GM21423 (cell line): Measurements from ENCODE around the gene ATOSA.

Source experiments
- ATAC-seq: cut with Tn5 transposase; IDR thresholded peaks from one replicate; pipeline ENCODE4 v1.9.1; 2021; ENCODE audit warnings: mild to moderate bottlenecking, moderate library complexity; ENCODE audit not compliant: unreplicated experiment

The ATOSA gene

DNA sequence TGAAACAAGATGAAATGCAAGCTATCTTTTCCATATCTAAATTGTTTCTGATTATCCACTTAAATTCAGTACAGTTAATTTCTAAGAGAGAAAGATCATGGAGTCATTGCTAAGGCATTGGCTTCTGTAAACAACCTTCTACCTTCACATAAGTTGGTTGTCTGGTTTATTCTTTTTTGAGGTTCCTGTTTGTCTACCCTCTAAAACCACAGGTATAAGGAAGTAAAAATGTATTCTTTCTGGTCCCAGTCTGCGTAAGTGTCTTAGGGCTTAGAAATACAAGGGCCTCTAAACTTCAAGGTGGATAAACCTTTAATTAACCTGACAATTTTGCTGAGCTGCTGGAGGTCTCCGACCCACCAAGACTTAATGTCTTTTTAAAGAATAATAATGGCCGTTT lies 3.6 kb upstream of the ATOSA start:
- ATAC-seq, result no peak

DNA sequence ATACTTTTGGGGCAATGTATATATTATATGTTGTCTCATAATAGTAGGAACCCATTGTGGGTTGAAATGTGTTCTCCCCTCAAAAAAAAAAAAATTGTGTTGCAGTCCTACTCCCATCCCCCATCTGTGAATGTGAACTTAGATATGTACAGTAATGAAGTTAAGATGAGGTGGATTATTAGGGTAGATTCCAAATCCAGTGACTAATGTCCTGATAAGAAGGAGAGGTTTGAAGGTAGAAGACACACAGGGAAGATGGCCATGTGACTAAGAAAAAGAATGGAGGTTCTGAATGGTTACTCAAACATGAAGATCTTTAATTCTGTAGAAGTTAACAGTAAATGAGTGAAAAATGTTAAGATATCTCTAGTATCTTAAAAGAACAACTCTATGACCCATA lies 3.0 kb upstream of the ATOSA start:
- no peak for ATAC-seq

DNA sequence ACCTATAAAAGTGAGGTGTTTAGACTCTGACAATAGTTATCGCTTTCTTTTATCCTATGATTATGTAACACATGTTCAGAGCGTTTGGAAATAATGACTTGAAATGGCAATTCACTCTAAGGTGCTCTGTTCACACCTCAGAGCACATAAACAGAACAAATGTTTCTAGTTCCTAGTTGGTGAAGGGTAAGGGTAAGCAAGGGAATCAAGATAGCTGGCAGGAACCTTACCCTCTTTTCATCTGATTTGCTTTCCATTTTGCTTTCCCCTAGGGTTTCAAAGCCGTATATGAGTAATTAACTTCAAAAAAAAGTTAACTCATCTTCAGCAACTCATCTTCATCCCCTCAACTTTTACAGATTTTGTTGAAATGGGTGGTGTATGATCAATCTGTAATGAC lies 2.3 kb upstream of the ATOSA start:
- no peak for ATAC-seq

DNA sequence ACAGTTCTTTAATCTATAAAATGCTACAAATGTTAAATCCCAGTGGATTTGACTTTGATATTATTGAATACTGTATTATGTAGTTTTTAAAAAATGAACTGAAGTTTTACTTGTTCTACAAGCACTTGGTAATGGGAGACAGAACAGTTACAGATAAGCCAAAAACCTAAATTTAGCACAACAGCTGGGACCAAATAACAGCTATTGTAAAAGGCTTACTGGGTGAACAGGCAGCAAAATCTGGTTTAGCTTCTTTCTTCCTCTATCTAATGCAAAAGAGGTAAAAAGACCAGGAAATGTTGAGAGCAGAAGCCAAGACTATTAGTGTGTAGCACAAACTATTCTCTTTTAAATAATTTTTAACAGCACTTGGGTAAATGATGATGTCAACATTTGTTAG lies 1.6 kb upstream of the ATOSA start:
- ATAC-seq, result no peak

DNA sequence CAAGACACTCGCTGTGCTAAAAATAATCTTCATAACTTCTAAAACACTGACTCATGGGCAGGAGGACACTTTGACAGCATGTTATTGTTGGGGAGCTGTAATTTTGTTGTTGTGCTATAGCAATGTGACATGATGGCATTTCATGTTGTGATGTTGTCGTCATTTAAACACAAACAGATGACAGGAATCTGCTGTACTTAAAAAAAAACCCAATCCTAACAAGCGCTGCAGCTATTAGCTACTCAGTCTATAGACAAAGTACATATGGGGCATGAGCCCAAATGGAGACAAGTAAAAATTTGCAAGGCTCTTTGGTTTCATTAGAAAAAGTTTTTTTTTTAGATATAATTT lies 828 bp upstream of the ATOSA start:
- ATAC-seq, result no peak

- peak; percentile 20 for ATAC-seq
Observed at GRCh38 chr15:52678468-52679231, 538 bp downstream of the ATOSA start.

DNA sequence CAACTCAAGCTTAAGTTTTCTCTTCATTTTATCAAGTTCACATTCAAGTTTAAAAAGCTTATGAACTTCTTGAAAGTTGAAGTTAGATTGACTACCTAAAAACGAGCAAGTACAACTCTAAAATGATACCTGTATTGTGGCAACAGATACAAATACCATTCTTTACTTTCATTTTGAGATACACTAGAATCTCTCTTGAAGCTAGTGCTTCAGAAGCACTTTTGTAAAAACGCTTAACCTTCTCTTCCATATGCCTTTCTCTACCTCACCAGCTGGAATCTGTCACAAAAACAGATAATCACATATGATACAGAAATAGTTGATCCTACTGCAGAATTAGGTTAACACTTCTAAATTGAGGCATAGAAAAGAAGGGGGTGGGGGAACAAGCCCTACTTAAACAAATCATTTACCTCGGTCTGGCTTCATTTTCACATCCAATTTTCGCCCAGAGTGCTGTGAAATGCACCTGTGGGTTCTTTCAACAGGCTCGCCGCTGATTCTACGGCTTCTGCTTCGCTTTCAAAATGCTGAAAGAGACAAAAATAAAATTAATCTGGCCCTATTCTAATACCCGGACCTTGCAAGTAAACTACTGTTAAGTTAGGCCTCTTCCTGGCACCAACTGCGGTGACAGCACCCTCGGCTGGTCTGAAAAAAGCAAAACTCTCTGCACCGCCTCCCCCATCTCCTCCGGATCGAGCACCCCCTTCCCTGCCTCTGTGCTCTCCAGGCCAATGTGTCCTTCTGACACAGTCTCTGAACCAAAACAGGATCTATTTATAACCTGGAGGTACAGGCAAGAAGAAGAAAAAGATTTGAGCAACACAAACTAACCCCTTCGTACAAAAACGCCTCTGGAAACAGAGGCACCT lies 1.4 kb downstream of the ATOSA start:
- ATAC-seq, result peak; percentile 29

GRCh38 chr15:52674831-52675230 lies 4.4 kb downstream of the ATOSA start:
- ATAC-seq, result no peak

- no peak for ATAC-seq
Observed at GRCh38 chr15:52673734-52674133, 5.5 kb downstream of the ATOSA start.

- ATAC-seq, result no peak
Observed at GRCh38 chr15:52673312-52673711, 5.9 kb downstream of the ATOSA start.

DNA sequence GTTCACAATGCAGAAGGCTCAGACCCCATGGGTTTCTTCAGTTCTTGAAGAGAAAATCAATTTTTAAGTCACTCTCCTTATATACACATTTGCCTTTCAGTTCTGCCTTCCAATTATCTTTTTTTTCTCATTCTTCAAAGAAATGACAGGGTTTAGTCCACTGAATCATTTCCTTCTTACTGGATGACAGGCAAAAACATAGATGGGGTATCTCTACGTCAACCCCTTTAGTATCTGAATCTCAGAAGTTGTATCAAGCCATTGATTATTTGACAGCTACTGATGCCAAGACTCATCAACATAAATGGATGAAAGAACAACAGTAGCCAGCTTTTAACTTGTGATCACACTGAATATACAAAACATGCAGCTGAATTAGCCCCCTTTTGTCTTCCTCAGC lies 6.5 kb downstream of the ATOSA start:
- no peak for ATAC-seq

DNA sequence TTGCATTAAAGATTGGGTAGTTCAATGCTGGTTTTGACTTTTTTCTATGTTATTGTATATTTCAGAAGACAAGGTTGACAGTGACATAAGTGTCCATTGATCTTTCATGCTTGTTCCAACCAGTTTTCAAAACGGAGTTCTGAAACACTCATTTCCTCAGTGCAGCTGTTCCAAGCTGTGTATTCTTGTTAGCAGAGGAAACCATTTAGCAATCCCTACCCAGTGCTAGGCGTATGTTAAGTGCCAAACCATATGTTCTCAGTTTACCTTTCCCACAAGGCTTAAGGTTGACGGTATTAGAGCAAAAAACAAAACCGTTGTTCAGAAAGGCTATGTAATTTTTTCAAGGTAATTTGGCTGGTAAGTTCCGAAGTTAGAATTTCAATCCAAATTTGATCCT lies 9.1 kb downstream of the ATOSA start:
- ATAC-seq, result no peak

- peak; percentile 10 for ATAC-seq
Observed at GRCh38 chr15:52668133-52668532, 11.1 kb downstream of the ATOSA start.

DNA sequence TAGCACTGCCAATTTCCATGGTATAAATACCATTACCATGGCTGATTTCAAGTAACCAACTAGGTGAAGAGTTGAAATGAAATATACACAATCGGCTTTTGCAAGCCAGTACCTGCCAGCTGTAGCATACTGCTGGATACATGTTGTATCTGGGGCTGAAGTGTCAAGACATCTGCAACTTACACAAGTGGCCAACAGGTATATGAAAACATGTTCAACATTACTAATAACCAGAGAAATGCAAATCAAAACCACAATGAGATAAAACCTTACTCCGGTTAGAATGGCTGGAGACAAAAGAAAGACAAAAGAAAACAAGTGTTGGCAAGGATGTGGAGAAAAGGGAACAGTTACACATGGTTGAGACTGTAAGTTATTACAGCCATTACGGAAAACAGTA lies 11.6 kb downstream of the ATOSA start:
- peak; percentile 79 for ATAC-seq

GRCh38 chr15:52663536-52664294 lies 15.5 kb downstream of the ATOSA start:
- ATAC-seq, result no peak

- ATAC-seq, result no peak
Observed at GRCh38 chr15:52661909-52662308, 17.3 kb downstream of the ATOSA start.

DNA sequence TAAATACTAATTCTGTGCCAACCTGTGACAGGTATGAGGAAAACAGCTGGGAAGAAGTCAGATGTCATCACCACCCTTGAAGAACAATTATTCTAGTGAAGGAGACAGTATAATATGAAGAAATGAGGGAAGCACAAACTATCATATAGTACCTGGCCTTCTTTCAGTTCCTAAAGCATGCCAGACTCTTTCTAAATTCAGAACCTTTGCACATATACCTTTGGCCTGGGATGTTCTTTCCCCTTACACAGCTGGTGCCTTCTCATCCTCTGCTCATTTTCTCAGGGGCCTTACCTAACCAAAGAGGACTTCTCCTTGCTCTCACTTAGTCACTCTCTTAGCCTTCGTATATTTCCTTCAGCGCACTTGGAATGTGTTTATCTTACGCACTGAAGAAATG lies 19.0 kb downstream of the ATOSA start:
- no peak for ATAC-seq

GRCh38 chr15:52658955-52659354 lies 20.2 kb downstream of the ATOSA start:
- ATAC-seq, result peak; percentile 82

DNA sequence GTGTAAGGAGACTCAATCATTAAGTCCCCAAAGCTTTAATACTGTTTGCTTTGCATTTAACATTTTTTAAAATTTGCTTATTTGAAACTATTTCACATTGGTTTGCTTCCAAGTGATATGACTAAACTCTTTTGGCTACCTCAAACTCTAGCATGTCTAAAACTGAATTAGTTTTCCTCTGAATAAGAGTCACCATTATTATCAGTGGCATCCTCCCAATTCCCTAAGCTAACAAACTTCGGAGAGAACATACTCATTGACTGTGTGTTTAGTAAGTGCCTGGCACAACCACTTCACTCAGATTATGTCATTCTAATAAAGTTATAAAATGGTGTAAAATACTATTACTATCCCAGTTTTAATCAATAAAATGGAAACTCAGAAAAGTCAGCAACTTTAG lies 21.9 kb downstream of the ATOSA start:
- no peak for ATAC-seq

GRCh38 chr15:52656412-52656811 lies 22.8 kb downstream of the ATOSA start:
- ATAC-seq, result no peak

GRCh38 chr15:52653431-52653964 lies 25.7 kb downstream of the ATOSA start:
- no peak for ATAC-seq
